Measurements from ENCODE around the gene BRAF.

DNA sequence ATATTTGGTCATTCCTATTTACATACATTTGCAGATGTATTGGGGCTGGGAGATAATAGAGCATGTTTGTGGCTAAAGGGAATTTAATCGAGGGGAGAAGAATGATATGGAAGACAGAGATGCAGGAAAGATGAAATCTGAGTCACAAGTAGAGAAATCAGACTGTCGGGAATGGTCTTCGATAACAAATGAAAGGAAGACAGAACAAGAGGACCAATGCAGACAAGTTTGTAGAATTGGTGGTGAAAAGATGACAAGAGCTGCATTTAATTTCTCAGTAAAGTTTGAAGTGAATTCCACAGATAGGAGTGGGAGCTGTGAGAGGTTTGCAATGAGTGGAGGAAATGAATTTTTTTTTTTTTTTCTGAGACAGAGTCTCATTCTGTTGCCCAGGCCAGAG is 60.0 kb downstream of the BRAF start:
- TF ChIP-seq, protein P1, sequence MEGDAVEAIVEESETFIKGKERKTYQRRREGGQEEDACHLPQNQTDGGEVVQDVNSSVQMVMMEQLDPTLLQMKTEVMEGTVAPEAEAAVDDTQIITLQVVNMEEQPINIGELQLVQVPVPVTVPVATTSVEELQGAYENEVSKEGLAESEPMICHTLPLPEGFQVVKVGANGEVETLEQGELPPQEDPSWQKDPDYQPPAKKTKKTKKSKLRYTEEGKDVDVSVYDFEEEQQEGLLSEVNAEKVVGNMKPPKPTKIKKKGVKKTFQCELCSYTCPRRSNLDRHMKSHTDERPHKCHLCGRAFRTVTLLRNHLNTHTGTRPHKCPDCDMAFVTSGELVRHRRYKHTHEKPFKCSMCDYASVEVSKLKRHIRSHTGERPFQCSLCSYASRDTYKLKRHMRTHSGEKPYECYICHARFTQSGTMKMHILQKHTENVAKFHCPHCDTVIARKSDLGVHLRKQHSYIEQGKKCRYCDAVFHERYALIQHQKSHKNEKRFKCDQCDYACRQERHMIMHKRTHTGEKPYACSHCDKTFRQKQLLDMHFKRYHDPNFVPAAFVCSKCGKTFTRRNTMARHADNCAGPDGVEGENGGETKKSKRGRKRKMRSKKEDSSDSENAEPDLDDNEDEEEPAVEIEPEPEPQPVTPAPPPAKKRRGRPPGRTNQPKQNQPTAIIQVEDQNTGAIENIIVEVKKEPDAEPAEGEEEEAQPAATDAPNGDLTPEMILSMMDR (IDR thresholded peaks at IDR 0.05), result no peak
- no peak for TF ChIP-seq POLR2A (IDR thresholded peaks at IDR 0.05; ENCODE audit: low read depth)
